Measurements from ENCODE around the gene XAF1.
A peak's percentile ranks its signal among the peaks of the same experiment; 100 is the strongest.

Gene XAF1

DNA sequence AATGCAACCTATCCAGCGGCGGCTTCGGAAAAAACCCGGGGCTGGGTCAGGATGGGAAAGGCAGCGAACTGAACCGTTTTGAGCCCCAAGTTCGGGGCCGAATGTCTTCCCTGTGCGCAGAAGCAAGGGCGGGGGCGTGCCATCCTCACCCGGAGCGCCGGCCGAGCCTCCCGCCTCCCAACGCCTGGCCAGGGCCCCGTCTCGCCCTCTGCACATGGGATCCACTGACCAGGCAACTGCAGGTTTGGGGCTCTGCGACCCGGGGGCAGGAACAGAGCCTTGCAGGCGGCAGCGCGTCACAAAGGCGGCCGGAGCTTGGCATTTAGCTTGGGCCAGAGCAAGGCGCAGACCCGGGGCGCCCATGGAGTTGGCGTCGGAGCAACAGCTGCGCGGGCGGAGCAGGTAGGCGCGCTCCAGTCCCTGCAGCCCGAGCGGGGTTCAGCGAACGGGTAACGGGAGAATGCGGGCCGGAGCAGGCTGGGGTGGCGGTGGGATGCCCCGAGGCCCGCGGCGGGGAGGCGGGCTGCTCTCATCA lies 20.1 kb downstream of the XAF1 start, which contains the start of gene FBXO39:
TSS of gene FBXO39 (plus strand) at position 345 of the 535 bp plus-strand sequence. CDS start 3,654 bp downstream, outside the sequence.
- peaks cover 19% of the 10 kb centered on the region for H3K27me3 ChIP-seq (replicated peaks)
- in situ Hi-C loops (cut with HindIII; ENCODE audit: low pct_ligation_motif_present, low sequenced_read_pairs): no loop called here
- H3K4me3 ChIP-seq (ENCODE audit: low read depth, low read length): no peak within 1 kb of the TSS
- TF ChIP-seq, protein P1, sequence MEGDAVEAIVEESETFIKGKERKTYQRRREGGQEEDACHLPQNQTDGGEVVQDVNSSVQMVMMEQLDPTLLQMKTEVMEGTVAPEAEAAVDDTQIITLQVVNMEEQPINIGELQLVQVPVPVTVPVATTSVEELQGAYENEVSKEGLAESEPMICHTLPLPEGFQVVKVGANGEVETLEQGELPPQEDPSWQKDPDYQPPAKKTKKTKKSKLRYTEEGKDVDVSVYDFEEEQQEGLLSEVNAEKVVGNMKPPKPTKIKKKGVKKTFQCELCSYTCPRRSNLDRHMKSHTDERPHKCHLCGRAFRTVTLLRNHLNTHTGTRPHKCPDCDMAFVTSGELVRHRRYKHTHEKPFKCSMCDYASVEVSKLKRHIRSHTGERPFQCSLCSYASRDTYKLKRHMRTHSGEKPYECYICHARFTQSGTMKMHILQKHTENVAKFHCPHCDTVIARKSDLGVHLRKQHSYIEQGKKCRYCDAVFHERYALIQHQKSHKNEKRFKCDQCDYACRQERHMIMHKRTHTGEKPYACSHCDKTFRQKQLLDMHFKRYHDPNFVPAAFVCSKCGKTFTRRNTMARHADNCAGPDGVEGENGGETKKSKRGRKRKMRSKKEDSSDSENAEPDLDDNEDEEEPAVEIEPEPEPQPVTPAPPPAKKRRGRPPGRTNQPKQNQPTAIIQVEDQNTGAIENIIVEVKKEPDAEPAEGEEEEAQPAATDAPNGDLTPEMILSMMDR (IDR thresholded peaks at IDR 0.05; ENCODE audit: low read depth, low read length, missing control alignments): no peak
- no peak for DNase-seq
- H3K27ac ChIP-seq: no peak within 1 kb of the TSS
- H3K36me3 ChIP-seq (replicated peaks): no peaks in the 10 kb centered on the region

DNA sequence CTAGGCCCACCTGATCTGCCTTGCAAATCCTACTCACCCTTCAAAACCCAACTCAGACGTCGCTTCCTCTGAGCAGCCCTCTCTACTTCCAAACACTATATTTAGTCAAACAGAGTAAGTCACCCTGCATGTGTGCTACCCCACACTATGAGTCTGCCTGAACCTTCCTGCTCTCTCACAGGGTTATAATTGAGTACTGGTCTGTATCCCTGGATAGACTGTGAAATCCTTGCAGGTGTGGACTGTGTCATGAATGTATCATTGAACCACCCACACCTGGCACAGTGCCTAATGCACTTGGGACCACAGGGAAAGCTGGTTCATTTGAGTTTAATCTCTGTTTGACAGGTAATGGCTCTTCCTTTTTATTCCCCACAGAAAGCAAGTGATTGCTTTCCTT lies 23.6 kb downstream of the XAF1 start:
- no peak overlapping the region for H3K27ac ChIP-seq
- no peak overlapping the region for H3K4me3 ChIP-seq (ENCODE audit: low read depth, low read length)
- H3K27me3 ChIP-seq (replicated peaks): peaks cover 21% of the 10 kb centered on the region
- H3K36me3 ChIP-seq (replicated peaks): no peaks in the 10 kb centered on the region
- TF ChIP-seq, protein P1 (IDR thresholded peaks at IDR 0.05; ENCODE audit: low read depth, low read length, missing control alignments): no peak
- DNase-seq: no peak
- in situ Hi-C loops (cut with HindIII; ENCODE audit: low pct_ligation_motif_present, low sequenced_read_pairs): no loop called here

DNA sequence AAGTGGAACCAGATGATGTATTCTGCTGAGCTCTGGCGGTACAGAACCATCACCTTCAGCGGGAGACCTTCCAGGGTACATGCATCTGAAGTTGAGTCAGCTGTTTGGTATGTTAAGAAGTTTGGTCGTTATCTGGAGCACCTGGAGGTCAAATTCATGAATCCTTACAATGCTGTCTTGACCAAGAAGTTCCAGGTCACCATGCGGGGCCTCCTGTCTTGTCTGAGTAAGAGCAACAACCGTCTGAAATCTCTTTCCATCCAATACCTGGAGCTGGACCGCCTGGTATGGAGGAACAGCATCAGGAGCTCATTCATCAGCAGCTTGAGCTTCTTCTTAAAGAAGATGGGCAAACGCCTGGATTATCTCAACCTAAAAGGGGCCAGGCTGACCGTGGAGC lies 24.2 kb downstream of the XAF1 start:
- Histone ChIP-seq H3K4me3 (ENCODE audit: low read depth, low read length) (no peak overlapping the region), H3K27ac (no peak overlapping the region), H3K36me3 (replicated peaks) (no peaks in the 10 kb centered on the region), H3K27me3 (replicated peaks) (peaks cover 21% of the 10 kb centered on the region)
- in situ Hi-C loops (cut with HindIII; ENCODE audit: low pct_ligation_motif_present, low sequenced_read_pairs): no loop called here
- TF ChIP-seq, protein P1 (IDR thresholded peaks at IDR 0.05; ENCODE audit: low read depth, low read length, missing control alignments): no peak
- DNase-seq: no peak

DNA sequence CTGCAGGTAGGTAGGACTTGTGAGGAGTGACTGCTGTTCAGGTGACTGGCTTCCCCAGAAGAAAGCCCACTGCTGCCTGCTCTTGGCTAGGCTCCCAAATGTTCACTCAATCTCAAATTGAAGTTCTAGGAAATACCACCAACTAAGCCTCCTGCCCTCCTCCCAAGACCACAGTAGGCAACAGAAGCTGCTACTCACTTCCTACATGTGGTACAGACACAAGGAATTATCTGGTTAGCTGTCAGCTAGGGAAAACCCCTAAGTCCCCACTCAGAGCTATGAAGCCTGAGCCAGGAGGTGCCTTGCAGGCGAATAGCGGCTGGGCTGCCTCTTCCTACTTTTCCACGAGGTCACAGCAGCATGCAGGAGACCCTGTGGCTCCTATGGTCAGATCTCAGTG lies 25.0 kb downstream of the XAF1 start:
- no peak for DNase-seq
- H3K36me3 ChIP-seq (replicated peaks): no peaks in the 10 kb centered on the region
- TF ChIP-seq, protein P1 (IDR thresholded peaks at IDR 0.05; ENCODE audit: low read depth, low read length, missing control alignments): no peak
- H3K27ac ChIP-seq: no peak overlapping the region
- in situ Hi-C loops (cut with HindIII; ENCODE audit: low pct_ligation_motif_present, low sequenced_read_pairs): no loop called here
- peaks cover 13% of the 10 kb centered on the region for H3K27me3 ChIP-seq (replicated peaks)
- no peak overlapping the region for H3K4me3 ChIP-seq (ENCODE audit: low read depth, low read length)

DNA sequence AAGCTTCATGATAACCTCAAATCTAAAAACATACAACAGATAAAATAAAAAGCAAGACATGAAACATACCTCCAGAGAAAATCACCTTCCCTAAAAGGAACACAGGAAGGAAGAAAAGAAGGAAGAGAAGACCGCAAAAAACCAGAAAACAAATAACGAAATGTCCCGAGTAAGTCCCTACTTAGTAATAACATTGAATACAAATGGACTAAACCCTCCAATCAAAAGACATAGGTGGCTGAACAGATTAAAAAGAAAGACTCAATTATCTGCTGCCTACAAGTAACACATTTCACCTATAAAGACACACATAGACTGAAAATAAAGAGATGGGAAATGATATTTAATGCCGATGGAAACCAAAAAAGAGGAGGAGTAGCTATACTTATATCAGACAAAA lies 26.4 kb downstream of the XAF1 start:
- H3K27ac ChIP-seq: no peak overlapping the region
- no peak for DNase-seq
- H3K36me3 ChIP-seq (replicated peaks): no peaks in the 10 kb centered on the region
- H3K27me3 ChIP-seq (replicated peaks): peaks cover 4% of the 10 kb centered on the region
- no peak overlapping the region for H3K4me3 ChIP-seq (ENCODE audit: low read depth, low read length)
- TF ChIP-seq, protein P1 (IDR thresholded peaks at IDR 0.05; ENCODE audit: low read depth, low read length, missing control alignments): no peak
- in situ Hi-C loops (cut with HindIII; ENCODE audit: low pct_ligation_motif_present, low sequenced_read_pairs): no loop called here

DNA sequence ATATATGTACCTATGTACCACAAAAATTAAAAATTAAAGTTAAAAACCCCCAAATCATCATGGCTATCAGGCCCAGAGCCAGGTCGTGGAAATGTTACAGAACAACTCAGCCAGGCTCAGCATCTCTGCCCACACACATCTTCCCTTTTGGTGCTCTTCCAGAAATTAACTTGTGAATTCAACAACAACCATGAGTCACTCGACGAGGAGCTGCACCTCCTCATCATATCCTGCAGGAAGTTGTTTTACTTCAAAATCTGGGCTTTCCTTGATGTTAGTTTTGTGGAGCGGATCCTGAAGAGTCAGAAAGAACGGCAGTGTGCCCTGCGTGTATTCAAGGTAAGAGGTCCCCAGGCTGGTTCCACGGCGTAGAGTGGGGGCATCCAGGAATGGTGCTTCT lies 30.8 kb downstream of the XAF1 start:
- H3K36me3 ChIP-seq (replicated peaks): no peaks in the 10 kb centered on the region
- peaks cover under 1% of the 10 kb centered on the region for H3K27me3 ChIP-seq (replicated peaks)
- no peak overlapping the region for H3K4me3 ChIP-seq (ENCODE audit: low read depth, low read length)
- in situ Hi-C loops (cut with HindIII; ENCODE audit: low pct_ligation_motif_present, low sequenced_read_pairs): no loop called here
- TF ChIP-seq, protein P1 (IDR thresholded peaks at IDR 0.05; ENCODE audit: low read depth, low read length, missing control alignments): no peak
- H3K27ac ChIP-seq: no peak overlapping the region
- peak; percentile 27 for DNase-seq
